T-helper 2 cell treated with Interferon-gamma antibody and Interleukin-4, amounts not matched to agents 100 ng/mL and 5 ng/mL, for 36 hours (primary cell): Measurements from ENCODE around the gene BHMT2. TPM values are rescaled to one million over a fixed set of nuclear protein-coding genes. Genes with fewer than 3 reads are reported as not detected.

ENCODE experiments used
- intact Hi-C: fragments of 100-400 bp; cut with micrococcal nuclease; formaldehyde crosslinking; loops from one replicate; pipeline ENCODE4 v1.15.1; 2023
- total RNA-seq: library from RNA; stranded (reverse); gene quantifications from 2 replicates; pipeline ENCODE4 v1.2.3, GENCODE V29; 2022

BHMT2 gene
- total RNA-seq, 1 donor from 2014 or later: not detected

GRCh38 chr5:79059674-79060073, 9.9 kb upstream of the BHMT2 start:
- intact Hi-C loops: no loop called here

DNA sequence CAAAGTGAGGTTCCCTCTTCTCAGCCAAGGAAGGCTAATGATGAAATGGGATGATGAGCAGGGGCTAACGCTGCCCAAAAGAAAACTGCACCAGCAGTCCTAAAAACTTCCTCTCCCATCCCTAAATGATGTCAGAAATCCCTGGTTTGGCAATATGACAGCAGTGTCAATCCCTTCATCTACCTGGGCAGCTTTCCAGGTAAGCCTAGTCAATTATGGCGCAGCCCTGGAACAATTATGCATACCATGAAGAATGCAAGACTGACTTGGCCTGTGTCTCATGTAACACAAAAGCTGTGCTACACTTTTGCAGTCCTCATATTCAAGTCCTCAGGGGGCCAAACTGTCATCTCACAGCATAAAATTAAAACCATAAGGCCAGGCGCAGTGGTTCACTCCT, 7.1 kb upstream of the BHMT2 start:
- intact Hi-C loops: no loop called here

DNA sequence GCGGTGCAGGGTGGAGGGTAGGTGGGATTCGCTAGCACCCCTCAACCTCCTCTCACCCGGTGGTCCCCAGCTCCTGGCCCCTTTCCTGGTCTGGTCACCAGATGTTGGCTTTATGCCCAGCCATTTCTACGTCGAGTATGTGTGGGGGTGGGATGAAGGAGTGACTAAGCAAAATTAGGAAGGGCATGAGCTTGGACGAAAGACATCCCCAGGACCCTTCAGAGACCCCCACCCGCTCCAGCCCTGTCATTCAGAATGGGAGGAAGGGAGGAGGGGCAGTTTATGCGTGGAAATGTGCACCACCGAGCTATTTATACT, 742 bp downstream of the BHMT2 start:
- intact Hi-C loops: no loop called here

DNA sequence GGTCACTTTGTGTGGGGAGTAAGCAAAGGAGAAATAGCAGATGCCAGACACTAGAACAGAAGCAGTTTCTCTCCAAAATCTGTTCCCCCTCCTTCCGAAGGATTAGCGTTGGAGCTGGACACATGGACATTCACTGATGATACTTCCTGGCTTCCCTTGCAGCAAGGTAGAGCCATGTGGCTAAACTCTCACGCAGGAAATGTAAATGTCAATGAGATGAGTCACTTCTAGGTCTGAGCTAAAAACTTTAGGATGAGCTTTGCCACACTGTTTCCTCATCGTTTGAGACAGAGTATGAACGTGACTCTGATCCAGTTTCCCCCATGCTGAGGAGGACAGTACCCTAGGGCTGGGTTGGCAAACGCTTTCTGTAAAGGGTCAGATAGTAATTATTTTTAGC, 5.1 kb downstream of the BHMT2 start:
- intact Hi-C loops: no loop called here

GRCh38 chr5:79075646-79076426, 6.3 kb downstream of the BHMT2 start:
- intact Hi-C loops: no loop called here

DNA sequence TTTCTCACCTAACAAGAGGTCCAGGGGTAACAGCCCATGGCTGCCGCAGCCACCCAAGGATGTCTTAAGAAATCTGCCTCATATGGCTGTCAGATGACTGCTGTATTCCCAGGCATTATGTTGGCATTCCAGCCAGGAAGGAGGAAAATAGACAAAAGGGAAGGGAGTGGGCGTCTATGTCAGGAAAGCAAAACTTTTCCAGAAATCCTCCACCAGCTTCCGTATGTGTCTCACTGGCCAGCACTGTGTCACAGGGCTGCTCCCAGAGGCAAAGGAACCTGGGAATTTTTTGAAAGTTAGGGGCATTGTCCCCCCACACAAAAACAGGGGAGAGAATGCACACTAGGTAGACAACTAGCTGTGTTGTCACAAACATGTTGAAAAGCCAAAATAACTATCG, 7.3 kb downstream of the BHMT2 start:
- intact Hi-C loops: no loop called here

- intact Hi-C loops: no loop called here
Observed at GRCh38 chr5:79077680-79078365, 8.3 kb downstream of the BHMT2 start.

DNA sequence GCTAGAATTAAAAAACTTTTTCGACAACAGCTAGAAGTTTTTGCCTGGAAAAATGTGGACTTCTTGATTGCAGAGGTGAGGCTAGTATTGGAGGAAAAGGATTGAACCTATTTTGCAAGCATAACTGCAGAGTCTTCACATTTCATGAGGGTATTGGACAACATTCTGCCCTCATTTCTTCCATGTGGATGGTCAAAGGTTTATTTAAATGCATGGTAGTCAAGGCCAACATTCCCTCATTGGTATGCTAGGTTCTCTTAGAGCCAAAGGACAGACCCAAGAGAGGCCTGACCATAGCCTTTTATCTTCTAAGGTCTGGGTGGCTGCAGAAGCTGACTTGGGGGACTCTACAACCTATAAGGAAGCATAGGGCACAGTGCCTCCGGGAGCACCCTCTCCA, 11.2 kb downstream of the BHMT2 start:
- intact Hi-C loops: no loop called here

DNA sequence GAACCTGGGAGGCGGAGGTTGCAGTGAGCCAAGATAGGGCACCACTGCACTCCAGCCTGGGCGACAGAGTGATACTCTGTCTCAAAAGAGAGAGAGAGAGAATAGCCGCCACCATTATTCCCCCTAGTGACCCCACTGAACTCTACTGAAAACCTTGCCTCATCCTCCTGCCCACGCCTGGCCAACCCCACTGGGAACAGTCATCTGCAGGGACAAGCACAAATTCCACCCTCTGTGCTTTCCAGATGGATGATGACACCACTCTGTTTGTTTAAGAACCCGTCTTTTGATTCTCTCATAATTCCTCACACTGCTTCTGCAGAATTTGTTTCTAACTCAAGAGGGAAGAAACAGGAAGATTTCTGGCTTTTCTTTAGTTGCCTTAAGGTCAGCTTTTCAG, 12.2 kb downstream of the BHMT2 start:
- intact Hi-C loops: no loop called here

- intact Hi-C loops: no loop called here
Observed at GRCh38 chr5:79086116-79086515, 16.5 kb downstream of the BHMT2 start.

- intact Hi-C loops: no loop called here
Observed at GRCh38 chr5:79088507-79088906, 18.9 kb downstream of the BHMT2 start.

DNA sequence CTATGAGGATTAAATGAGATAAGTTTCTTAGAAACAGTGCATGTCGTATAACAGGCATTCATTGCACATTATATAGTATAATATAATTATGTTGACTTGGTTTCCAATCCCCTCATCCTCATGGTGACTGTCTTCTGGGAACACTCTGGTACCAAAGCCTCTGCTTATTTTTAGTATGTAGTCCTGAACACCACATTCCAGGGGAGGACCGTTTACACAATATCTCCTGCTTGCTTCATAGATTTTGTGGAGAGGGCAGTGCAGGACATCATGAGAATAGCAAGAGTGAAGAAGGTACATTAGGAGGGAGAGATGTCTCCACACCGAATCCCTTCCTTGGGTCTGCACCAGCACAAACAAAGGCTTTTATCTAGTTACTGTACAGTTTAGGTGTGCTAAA, 21.5 kb downstream of the BHMT2 start:
- intact Hi-C loops: no loop called here

DNA sequence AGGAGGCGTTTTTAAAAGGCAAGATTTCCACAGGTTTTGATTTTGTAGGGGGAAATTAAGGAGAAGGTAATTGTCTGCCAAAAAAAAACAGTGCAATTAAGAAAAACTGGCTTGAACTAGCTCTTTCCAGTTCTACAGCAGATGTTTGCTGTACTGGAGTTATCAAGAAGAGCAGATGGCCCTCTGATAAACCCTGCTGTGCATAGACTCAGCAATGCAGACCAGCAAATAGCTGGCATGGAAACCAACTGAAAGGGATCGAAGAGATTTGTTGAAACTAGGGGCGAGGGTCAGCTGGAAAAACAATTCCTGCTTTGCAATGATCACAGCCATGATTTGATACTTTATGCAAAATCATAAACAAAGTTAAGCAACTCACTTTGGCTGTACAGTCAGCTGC, 24.2 kb downstream of the BHMT2 start:
- intact Hi-C loops: no loop called here

DNA sequence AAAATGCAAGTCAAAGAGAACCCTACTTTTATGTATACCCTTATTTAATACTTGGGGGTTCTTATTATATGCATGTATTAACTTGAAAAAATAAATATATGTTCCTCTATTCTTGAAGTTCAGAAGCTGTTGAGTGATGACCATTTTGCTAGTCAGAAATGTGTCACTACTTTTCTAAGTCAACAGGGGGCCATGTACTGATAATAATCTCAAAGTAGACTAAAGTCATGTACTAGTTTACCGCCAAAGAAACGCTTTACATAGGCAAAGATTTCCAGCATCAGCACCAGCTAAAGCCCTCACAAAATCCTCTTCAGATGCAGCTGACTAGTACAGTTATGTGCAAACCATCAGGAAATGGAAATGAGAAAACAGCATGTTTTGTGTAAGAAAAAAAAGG, 36.3 kb downstream of the BHMT2 start:
- intact Hi-C loops: no loop called here

DNA sequence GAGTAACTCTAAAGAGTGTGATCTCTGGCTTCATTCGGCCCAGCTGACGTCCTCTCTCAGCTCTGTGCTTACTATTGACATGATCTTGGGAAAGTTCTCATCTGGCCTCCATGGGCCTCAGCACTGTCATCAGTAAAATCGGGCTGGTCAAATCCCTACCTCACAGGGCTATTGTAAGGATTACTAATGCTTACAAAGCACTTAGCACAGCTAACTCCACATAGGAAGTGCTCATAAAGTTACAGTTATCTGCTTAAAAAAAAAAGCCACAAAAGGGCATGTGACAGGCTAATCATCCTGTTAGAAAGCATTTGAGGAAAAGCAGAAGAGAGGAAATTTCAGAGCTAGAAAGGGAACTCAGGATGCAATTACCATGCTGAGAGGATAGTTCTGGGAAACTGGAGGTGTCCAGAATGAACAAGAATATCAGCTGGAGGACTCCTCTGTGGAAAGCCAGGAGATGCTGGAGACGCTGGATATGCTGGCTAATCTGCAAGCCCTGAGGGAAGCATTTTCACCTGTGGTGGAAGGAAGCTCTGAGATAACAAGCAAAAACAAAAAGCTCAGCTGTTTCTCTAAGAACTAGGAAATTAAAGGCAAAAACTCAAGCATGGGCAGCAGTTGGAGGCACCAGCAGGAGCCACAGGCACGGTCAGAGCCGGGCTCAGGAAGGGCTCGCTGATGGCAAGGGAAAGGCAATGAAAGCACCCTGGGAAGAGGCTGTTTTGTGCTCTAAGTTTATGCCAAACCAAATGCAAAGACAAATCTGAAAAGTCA, 37.6 kb downstream of the BHMT2 start:
- intact Hi-C loops: no loop called here

DNA sequence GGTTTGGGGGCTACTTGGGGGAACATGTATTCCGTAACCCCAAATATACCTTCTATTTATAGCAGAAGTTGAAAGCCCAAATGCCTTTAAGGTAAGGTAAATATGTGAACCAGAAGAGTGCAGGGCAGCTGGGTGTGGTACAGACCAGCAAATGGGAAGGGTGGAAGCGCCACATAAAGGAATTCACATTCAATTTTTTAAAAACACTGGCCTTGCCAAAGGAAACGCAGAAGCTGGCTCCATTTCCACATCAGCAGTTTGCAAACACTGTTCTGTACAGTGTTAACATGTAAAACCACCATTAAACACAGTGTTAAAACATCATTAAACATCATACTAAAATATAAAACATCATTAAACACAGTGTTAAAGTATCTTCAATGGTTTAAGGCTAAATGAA, 38.5 kb downstream of the BHMT2 start:
- intact Hi-C loops: no loop called here

DNA sequence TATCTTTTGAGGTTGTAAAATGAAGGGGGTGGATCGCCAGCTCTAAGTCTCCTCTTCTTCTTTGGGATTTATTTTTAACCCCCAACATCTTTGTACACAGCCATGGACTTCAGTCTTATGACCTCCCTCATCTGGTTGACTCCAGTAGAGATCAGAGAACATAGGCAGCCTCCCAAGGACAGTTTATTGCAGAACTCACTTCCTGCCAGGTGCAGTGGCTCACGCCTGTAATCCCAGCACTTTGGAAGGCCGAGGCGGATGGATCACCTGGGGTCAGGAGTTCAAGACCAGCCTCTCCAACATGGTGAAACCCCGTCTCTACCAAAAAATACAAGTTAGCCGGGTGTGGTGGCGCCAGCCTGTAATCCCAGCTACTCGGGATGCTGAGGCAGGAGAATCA, 39.2 kb downstream of the BHMT2 start:
- intact Hi-C loops: no loop called here

DNA sequence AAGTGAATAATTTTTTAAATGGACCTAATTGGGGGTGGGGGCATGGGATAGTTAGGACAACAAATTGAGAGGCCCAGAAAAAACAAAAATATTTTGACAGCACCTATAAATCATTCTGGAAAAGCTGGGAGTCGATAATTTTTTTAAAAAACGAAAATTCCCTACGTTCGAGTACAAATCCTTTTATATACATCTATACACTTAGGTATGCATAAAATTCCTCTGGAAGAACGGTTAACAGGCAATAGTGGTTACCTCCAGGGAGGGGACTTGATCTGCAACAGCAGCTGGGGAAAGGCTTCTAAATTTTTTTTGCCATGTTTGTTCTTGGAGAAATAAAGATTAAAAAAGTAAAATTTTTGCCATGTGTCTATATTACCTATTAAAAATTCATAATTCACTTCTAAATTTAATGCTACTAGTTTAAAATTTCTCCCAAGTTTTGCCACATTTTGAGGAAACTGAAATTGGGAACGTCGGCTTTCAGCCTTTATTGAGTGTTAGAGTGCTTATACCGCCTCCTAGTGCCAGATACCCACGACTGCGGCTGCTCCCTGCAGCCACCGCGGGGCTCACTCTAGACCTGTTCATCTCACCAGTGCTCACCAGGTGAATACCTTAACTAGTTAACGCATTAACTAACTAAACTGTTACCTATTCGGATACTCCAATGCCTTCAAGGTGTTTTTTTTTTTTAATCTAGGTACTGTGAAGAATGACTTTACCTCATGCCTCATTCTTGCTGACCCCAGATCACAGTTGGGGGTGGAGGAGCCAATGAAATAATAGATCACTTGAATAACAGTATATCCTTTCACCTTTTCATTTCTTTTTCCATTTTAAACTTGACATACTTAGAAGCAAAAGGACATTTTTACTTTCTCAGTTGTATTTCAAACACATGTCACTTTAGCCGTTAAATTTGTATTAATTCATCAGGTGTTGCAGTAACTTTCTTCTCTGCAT, 40.2 kb downstream of the BHMT2 start:
- intact Hi-C loops: loop anchor here (5.0 to 10.0 kb wide), 2 partner anchors 88 to 785 kb away; no protein-coding TSS in a partner anchor

GRCh38 chr5:79111387-79111959, 41.9 kb downstream of the BHMT2 start, which contains the start of gene BHMT:
BHMT (plus strand) TSS chr5:79111809; CDS start chr5:79111886, 77 bp downstream.
- intact Hi-C loops: loop anchor here (5.0 to 10.0 kb wide), 2 partner anchors 89 to 787 kb away; no protein-coding TSS in a partner anchor

DNA sequence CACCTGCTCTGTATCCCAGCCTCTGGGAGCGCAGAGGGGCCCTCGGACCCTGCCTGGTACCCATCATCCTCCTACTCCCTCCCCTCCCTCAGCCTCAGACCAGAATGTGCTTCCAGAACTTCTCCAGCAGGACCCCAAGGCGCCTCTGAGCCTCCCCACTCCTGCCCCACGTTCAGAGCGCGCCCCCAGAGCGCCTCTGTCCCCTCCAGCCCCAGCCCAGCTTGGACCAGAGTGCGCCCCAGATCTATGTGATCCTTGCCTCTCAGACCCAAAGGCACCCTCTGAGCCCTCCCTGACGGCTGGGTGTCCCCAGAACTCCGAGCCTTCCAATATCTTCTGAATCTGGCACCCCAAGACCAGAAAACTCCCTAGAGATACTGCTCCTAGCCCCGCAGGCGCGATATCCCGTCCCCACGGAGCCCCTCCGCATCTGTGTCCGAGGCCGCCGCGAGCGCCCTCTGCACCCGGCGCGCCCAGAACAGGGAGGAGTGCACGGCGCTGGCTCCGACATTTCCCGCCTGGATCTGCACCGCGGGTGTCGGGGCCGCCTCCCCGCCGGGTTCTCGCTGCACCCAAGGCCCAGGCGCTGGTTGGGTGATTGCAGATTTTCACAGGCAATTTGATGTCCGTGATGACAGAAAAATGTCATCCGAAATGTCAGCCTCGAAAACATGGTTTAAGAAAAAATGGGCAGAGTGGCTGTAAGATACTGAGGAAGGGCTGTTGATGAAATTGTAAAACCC, 42.6 kb downstream of the BHMT2 start:
- intact Hi-C loops: loop anchor here (5.0 to 10.0 kb wide), 2 partner anchors 90 to 787 kb away; no protein-coding TSS in a partner anchor
